Measurements from ENCODE around the gene FCHO1. TPM values are rescaled to one million over a fixed set of nuclear protein-coding genes. Genes with fewer than 3 reads are reported as not detected.

FCHO1 gene
- total RNA-seq, 1 donor from 2014 or later = 0.71 TPM

GRCh38 chr19:17718550-17718946, 32.7 kb upstream of the FCHO1 start:
- peaks cover 60% of the 10 kb centered on the region for H3K4me1 ChIP-seq
- H3K4me3 ChIP-seq = peak overlapping the region; percentile 96
- no peaks in the 10 kb centered on the region for H3K9me3 ChIP-seq (replicated peaks)
- peaks cover 5% of the 10 kb centered on the region for H3K36me3 ChIP-seq
- no peaks in the 10 kb centered on the region for H3K27me3 ChIP-seq (ENCODE audit: low read depth)
- DNase-seq = no peak
- H3K27ac ChIP-seq (replicated peaks) = no peak overlapping the region
- intact Hi-C loops (cut with micrococcal nuclease) = no loop called here
- TF ChIP-seq, protein P1, sequence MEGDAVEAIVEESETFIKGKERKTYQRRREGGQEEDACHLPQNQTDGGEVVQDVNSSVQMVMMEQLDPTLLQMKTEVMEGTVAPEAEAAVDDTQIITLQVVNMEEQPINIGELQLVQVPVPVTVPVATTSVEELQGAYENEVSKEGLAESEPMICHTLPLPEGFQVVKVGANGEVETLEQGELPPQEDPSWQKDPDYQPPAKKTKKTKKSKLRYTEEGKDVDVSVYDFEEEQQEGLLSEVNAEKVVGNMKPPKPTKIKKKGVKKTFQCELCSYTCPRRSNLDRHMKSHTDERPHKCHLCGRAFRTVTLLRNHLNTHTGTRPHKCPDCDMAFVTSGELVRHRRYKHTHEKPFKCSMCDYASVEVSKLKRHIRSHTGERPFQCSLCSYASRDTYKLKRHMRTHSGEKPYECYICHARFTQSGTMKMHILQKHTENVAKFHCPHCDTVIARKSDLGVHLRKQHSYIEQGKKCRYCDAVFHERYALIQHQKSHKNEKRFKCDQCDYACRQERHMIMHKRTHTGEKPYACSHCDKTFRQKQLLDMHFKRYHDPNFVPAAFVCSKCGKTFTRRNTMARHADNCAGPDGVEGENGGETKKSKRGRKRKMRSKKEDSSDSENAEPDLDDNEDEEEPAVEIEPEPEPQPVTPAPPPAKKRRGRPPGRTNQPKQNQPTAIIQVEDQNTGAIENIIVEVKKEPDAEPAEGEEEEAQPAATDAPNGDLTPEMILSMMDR (IDR thresholded peaks at IDR 0.05; ENCODE audit: borderline replicate concordance) = no peak

- H3K27me3 ChIP-seq (ENCODE audit: low read depth) = no peaks in the 10 kb centered on the region
Measured at GRCh38 chr19:17718947-17719711, 32.1 kb upstream of the FCHO1 start, which contains the start of gene MAP1S. MAP1S (plus strand) TSS chr19:17719480; CDS start chr19:17719503, 23 bp downstream.

DNA sequence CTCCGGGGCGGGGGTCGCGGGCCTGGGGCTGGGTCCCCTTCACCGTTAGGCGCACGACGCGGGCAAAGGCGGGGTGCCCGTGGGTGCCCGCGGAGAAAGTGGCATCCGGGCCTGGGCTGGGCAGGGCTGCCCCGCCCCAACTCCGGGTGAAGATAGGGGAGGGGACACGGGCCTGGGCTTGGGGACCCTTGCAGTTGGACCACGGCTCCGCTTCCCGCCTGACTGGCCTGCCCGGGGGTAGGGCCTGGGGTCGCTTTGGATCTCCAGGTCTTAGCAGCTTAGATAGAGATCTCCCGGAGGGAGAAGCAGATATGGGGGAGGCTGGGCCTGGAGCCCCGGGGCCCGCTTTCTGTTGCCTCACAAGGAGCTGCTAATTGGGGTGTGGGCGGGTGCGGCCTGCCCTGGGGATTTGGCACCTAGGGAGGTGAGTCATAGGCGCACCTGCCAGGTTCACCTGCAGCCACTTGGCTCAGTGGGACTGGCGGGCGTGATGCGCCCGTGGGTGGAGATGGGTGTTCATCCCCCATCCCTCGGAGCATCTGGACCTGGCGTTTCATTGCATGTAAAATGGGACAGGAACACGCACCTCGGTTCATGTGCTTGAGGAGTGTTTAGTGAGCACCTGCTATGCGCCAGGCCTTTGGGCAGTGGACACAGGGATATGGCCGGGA, 31.4 kb upstream of the FCHO1 start:
- Histone ChIP-seq H3K36me3 (peaks cover 18% of the 10 kb centered on the region), H3K4me3 (peak overlapping the region; percentile 96), H3K4me1 (peaks cover 63% of the 10 kb centered on the region), H3K9me3 (replicated peaks) (no peaks in the 10 kb centered on the region), H3K27me3 (ENCODE audit: low read depth) (no peaks in the 10 kb centered on the region), H3K27ac (replicated peaks) (peak overlapping the region; percentile 67)
- no peak for DNase-seq
- intact Hi-C loops (cut with micrococcal nuclease) = no loop called here
- TF ChIP-seq, protein P1 (IDR thresholded peaks at IDR 0.05; ENCODE audit: borderline replicate concordance) = no peak

More at GRCh38 chr19:17718947-17719711, 32.1 kb upstream of the FCHO1 start, which contains the start of gene MAP1S:
- peak within 1 kb of the TSS; percentile 96 for H3K4me3 ChIP-seq
- peaks cover 63% of the 10 kb centered on the region for H3K4me1 ChIP-seq
- H3K9me3 ChIP-seq (replicated peaks) = no peaks in the 10 kb centered on the region
- intact Hi-C loops (cut with micrococcal nuclease) = no loop called here
- TF ChIP-seq, protein P1 (IDR thresholded peaks at IDR 0.05; ENCODE audit: borderline replicate concordance) = no peak
- H3K27ac ChIP-seq (replicated peaks) = peak within 1 kb of the TSS; percentile 67
- H3K36me3 ChIP-seq = peaks cover 11% of the 10 kb centered on the region
- peak; percentile 64 for DNase-seq

GRCh38 chr19:17720440-17720839, 30.8 kb upstream of the FCHO1 start:
- DNase-seq = no peak
- peaks cover 63% of the 10 kb centered on the region for H3K4me1 ChIP-seq
- TF ChIP-seq, protein P1 (IDR thresholded peaks at IDR 0.05; ENCODE audit: borderline replicate concordance) = no peak

GRCh38 chr19:17721111-17721628, 30.1 kb upstream of the FCHO1 start:
- Histone ChIP-seq H3K27ac (replicated peaks) (peak overlapping the region; percentile 67), H3K36me3 (peaks cover 31% of the 10 kb centered on the region), H3K4me3 (peak overlapping the region; percentile 96), H3K9me3 (replicated peaks) (no peaks in the 10 kb centered on the region), H3K27me3 (ENCODE audit: low read depth) (no peaks in the 10 kb centered on the region), H3K4me1 (peaks cover 63% of the 10 kb centered on the region)
- DNase-seq = no peak
- intact Hi-C loops (cut with micrococcal nuclease) = no loop called here
- TF ChIP-seq, protein P1 (IDR thresholded peaks at IDR 0.05; ENCODE audit: borderline replicate concordance) = no peak

More at GRCh38 chr19:17720440-17720839, 30.8 kb upstream of the FCHO1 start:
- no peaks in the 10 kb centered on the region for H3K27me3 ChIP-seq (ENCODE audit: low read depth)
- peak overlapping the region; percentile 67 for H3K27ac ChIP-seq (replicated peaks)
- H3K4me3 ChIP-seq = peak overlapping the region; percentile 96
- intact Hi-C loops (cut with micrococcal nuclease) = no loop called here
- no peaks in the 10 kb centered on the region for H3K9me3 ChIP-seq (replicated peaks)
- peaks cover 24% of the 10 kb centered on the region for H3K36me3 ChIP-seq
